A549 (cell line): ENCODE data around the gene ARF1. TPM values are rescaled to one million over a fixed set of nuclear protein-coding genes. Genes with fewer than 3 reads are reported as not detected.

Source experiments
- ATAC-seq, 2 experiments: fragments of 200-7000 bp in 1 of 2; fragments of >200 bp in 1 of 2; cut with Nextera tagmentation in 1 of 2; cut with Tn5 transposase in 1 of 2; 3 replicates each; pipeline versions ENCODE4 v1.8.0 to v1.9.1; 2018 to 2020; ENCODE audit warnings: mild to moderate bottlenecking in 1 of 2, moderate library complexity in 1 of 2
- CTCF ChIA-PET: fragments of 300-600 bp; sonication (Branson Sonifier 250); formaldehyde crosslinking; extraction: SDS; loops from one replicate; lab custom pipeline; 2021; ENCODE audit warnings: antibody characterized with exemption, inconsistent platforms; lab: Yijun Ruan, JAX
- POLR2A ChIA-PET: fragments of 350-600 bp; formaldehyde crosslinking; extraction: SDS; loops from one replicate; lab custom pipeline; 2021; ENCODE audit warnings: antibody characterized with exemption, inconsistent platforms; lab: Yijun Ruan, JAX
- DNase-seq, 2 experiments: peaks; one replicate each; pipeline versions ENCODE4 v3.0.0 to v3.0.0-alpha.2; 2011 to 2016; ENCODE audit warnings: low read depth in 1 of 2, low spot score in 1 of 2
- FAIRE-seq: peaks from 2 replicates; lab custom pipeline; 2011; peaks lifted over from hg19 to GRCh38; lab: Jason Lieb, UNC
- H3K27ac ChIP-seq, 2 experiments: fragments of >200 bp; sonication (Bioruptor Twin); formaldehyde crosslinking; 3 replicates each; pipeline ENCODE4 v1.5.1; 2016 to 2017
- H3K4me1 ChIP-seq: fragments of >200 bp; sonication (Bioruptor Twin); formaldehyde crosslinking; 3 replicates; pipeline ENCODE4 v1.6.1; 2016
- H3K4me2 ChIP-seq: fragments of >200 bp; sonication (Bioruptor Twin); formaldehyde crosslinking; 3 replicates; pipeline ENCODE4 v1.6.1; 2016
- H3K4me3 ChIP-seq: fragments of >200 bp; sonication (Bioruptor Twin); formaldehyde crosslinking; 3 replicates; pipeline ENCODE4 v1.5.1; 2016
- H3K9me3 ChIP-seq: fragments of >200 bp; sonication (Bioruptor Twin); formaldehyde crosslinking; 3 replicates; pipeline ENCODE4 v1.6.1; 2016
- FOSB ChIP-seq: fragments of 250-450 bp; sonication (Bioruptor Pico); IDR thresholded peaks from 2 replicates; pipeline ENCODE4 v1.5.0; 2020; ENCODE audit warnings: mild to moderate bottlenecking, moderate library complexity
- JUN ChIP-seq, 2 experiments: fragments of >200 bp; sonication (Bioruptor Twin); formaldehyde crosslinking; IDR thresholded peaks; 2 replicates in 1 of 2; 3 replicates in 1 of 2; pipeline ENCODE4 v1.6.1; 2016 to 2017
- WGBS: methylation state at CpG from one replicate; pipeline ENCODE4 v1.1.6; 2017; ENCODE audit errors: missing lambda C conversion rate; 5-methylcytosine and 5-hydroxymethylcytosine counted together
- polyA plus RNA-seq, 4 experiments: library from polyadenylated mRNA; depleted of rRNA in 3 of 4; stranded (reverse); fragments of >200 nt; fragmentation: RNase III in 1 of 4; extraction: RNeasy Plus Mini Kit Qiagen cat#74134 plus additional on column Dnase treatment in 1 of 4; gene quantifications; 2 replicates in 3 of 4; 3 replicates in 1 of 4; pipeline ENCODE4 v1.2.3, GENCODE V29; 2011 to 2017
- small RNA-seq, 6 experiments: library from RNA; depleted of rRNA; stranded (forward); fragments of <200 nt; gene quantifications; one replicate each; pipeline ENCODE3, GENCODE V24; 2012

ARF1 gene
- polyA plus RNA-seq, 2 of the 4 experiments (the other 2 are of a cell fraction): 297 to 376 TPM

- Histone ChIP-seq H3K9me3 (no peaks in the 10 kb centered on the region), H3K4me1 (peaks cover 5% of the 10 kb centered on the region; the same call in 1 of the 3 replicates), H3K27ac (no peak overlapping the region), H3K4me3 (no peak overlapping the region), H3K4me2 (no peak overlapping the region)
- ChIA-PET CTCF (interaction anchor here (0.7 to 2.6 kb wide), 4 partner anchors 16 to 132 kb away, joined by 3 to 9 read pairs (median 3); partner anchors contain the start of gene IBA57), POLR2A (interaction anchor here (1.0 kb wide), 1 partner anchor 17 kb away, joined by 7 read pairs; the partner anchor contains the start of gene IBA57)
- ATAC-seq (no peak), DNase-seq (no peak), FAIRE-seq (no peak)
- TF ChIP-seq FOSB (no peak), JUN (IDR thresholded peaks at IDR 0.05) (no peak)
- WGBS: 85% methylated on average over 8 of the region's 18 CpGs
Observed at GRCh38 chr1:228148196-228148861, 65.8 kb downstream of the ARF1 start.

Small RNAs within 50 kb of the gene (small RNA-seq; reads per million reads assigned to genes)
- 0 reads per million in 6 experiments for gene AL359510.1

Other genes starting within 250 kb of the ARF1 start
- gene WNT9A, start 134.8 kb upstream of the ARF1 start, polyA plus RNA-seq (2011; rRNA removed): 0.75 and 0.86 TPM in 2 replicates
- 1.2 TPM in 3 replicates for gene WNT9A, start 134.8 kb upstream of the ARF1 start, polyA plus RNA-seq (2017; fragmentation: RNase III; extraction: RNeasy Plus Mini Kit Qiagen cat#74134 plus additional on column Dnase treatment)
- gene WNT3A, start 75.7 kb upstream of the ARF1 start, polyA plus RNA-seq (2011; rRNA removed): not detected in 2 replicates
- gene WNT3A, start 75.7 kb upstream of the ARF1 start, polyA plus RNA-seq (2017; fragmentation: RNase III; extraction: RNeasy Plus Mini Kit Qiagen cat#74134 plus additional on column Dnase treatment): not detected in 3 replicates
- gene C1orf35, start 20.6 kb downstream of the ARF1 start, polyA plus RNA-seq (2011; rRNA removed): 8.2 and 9.8 TPM in 2 replicates
- 27.3 to 29.0 TPM (median 28.9 TPM) in 3 replicates for gene C1orf35, start 20.6 kb downstream of the ARF1 start, polyA plus RNA-seq (2017; fragmentation: RNase III; extraction: RNeasy Plus Mini Kit Qiagen cat#74134 plus additional on column Dnase treatment)
- gene MRPL55, start 26.6 kb downstream of the ARF1 start, polyA plus RNA-seq (2011; rRNA removed): 54.2 and 59.7 TPM in 2 replicates
- 74.2 to 80.0 TPM (median 75.6 TPM) in 3 replicates for gene MRPL55, start 26.6 kb downstream of the ARF1 start, polyA plus RNA-seq (2017; fragmentation: RNase III; extraction: RNeasy Plus Mini Kit Qiagen cat#74134 plus additional on column Dnase treatment)
- gene GUK1, start 57.6 kb downstream of the ARF1 start, polyA plus RNA-seq (2011; rRNA removed): 65.2 and 88.9 TPM in 2 replicates
- 106 to 109 TPM (median 107 TPM) in 3 replicates for gene GUK1, start 57.6 kb downstream of the ARF1 start, polyA plus RNA-seq (2017; fragmentation: RNase III; extraction: RNeasy Plus Mini Kit Qiagen cat#74134 plus additional on column Dnase treatment)
- gene GJC2, start 67.2 kb downstream of the ARF1 start, polyA plus RNA-seq (2011; rRNA removed): 0.09 and 0.12 TPM in 2 replicates
- 0.37 to 0.48 TPM (median 0.40 TPM) in 3 replicates for gene GJC2, start 67.2 kb downstream of the ARF1 start, polyA plus RNA-seq (2017; fragmentation: RNase III; extraction: RNeasy Plus Mini Kit Qiagen cat#74134 plus additional on column Dnase treatment)
- gene IBA57, start 83.1 kb downstream of the ARF1 start, polyA plus RNA-seq (2011; rRNA removed): 1.5 TPM in 2 replicates
- 2.2 to 3.1 TPM (median 2.6 TPM) in 3 replicates for gene IBA57, start 83.1 kb downstream of the ARF1 start, polyA plus RNA-seq (2017; fragmentation: RNase III; extraction: RNeasy Plus Mini Kit Qiagen cat#74134 plus additional on column Dnase treatment)
- gene OBSCN, start 125.3 kb downstream of the ARF1 start, polyA plus RNA-seq (2011; rRNA removed): 3.1 and 5.7 TPM in 2 replicates
- gene OBSCN, start 125.3 kb downstream of the ARF1 start, polyA plus RNA-seq (2017; fragmentation: RNase III; extraction: RNeasy Plus Mini Kit Qiagen cat#74134 plus additional on column Dnase treatment): 5.7 to 6.8 TPM (median 6.5 TPM) in 3 replicates